Omental fat pad (tissue), 4 donors: ENCODE measurements around the gene MRRF. TPM values are rescaled to one million over a fixed set of nuclear protein-coding genes. Genes with fewer than 3 reads are reported as not detected.

Experiments used
- ATAC-seq: fragments of 150-250 bp; one replicate; pipeline ENCODE4 v1.9.1; 2016; ENCODE audit warnings: mild to moderate bottlenecking, moderate library complexity; ENCODE audit not compliant: low FRiP score
- DNase-seq: peaks from one replicate; pipeline ENCODE4 v3.0.0-alpha.2; 2019; ENCODE audit warnings: low spot score
- CTCF ChIP-seq, 3 donors: fragments of 450-650 bp; IDR thresholded peaks; one replicate each; pipeline ENCODE4 v1.5.1; 2016 to 2017; ENCODE audit warnings: antibody characterized with exemption in 3 of 3, mild to moderate bottlenecking in 3 of 3, moderate library complexity in 2 of 3
- total RNA-seq, 4 donors: library from RNA; depleted of rRNA; stranded (reverse); fragments of >200 nt; gene quantifications; one replicate each; pipeline ENCODE4 v1.1.0, GENCODE V29; 2016

Gene MRRF
- total RNA-seq, 4 donors from 2014 or later, result 31.2 to 44.6 (median 38.1) TPM

GRCh38 chr9:122248448-122248865 is 16.2 kb upstream of the MRRF start:
- ATAC-seq (no peak), DNase-seq (no peak)
- TF ChIP-seq CTCF (IDR thresholded peaks at IDR 0.05), result no peak

DNA sequence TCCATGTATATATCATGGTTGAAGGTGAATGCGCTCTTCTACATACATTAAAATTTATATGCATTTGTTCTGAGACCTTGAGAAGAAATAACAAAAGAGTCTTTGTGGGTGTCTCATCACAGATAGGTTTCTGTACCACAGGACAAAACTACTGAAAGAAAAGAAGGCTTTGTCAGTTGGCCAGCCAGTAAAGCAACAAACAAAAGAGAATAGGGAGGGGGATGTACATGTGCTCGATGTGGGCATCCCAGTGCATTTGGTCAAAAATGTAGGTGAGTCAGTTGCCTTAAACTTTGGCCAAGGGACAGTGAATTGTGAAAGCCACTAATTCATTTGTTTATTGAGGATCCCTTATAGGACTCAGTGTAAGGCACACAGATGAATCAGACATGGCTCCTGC is 13.3 kb upstream of the MRRF start:
- no peak for TF ChIP-seq CTCF (IDR thresholded peaks at IDR 0.05)
- no peak for ATAC-seq
- DNase-seq, result no peak

GRCh38 chr9:122252796-122253195 is 11.9 kb upstream of the MRRF start:
- TF ChIP-seq CTCF (IDR thresholded peaks at IDR 0.05), result no peak
- DNase-seq (no peak), ATAC-seq (no peak)

GRCh38 chr9:122254761-122255160 is 9.9 kb upstream of the MRRF start:
- ATAC-seq, result no peak
- no peak for DNase-seq
- TF ChIP-seq CTCF (IDR thresholded peaks at IDR 0.05), result no peak

GRCh38 chr9:122256206-122256605 is 8.5 kb upstream of the MRRF start:
- DNase-seq, result no peak
- no peak for TF ChIP-seq CTCF (IDR thresholded peaks at IDR 0.05)
- ATAC-seq, result no peak

DNA sequence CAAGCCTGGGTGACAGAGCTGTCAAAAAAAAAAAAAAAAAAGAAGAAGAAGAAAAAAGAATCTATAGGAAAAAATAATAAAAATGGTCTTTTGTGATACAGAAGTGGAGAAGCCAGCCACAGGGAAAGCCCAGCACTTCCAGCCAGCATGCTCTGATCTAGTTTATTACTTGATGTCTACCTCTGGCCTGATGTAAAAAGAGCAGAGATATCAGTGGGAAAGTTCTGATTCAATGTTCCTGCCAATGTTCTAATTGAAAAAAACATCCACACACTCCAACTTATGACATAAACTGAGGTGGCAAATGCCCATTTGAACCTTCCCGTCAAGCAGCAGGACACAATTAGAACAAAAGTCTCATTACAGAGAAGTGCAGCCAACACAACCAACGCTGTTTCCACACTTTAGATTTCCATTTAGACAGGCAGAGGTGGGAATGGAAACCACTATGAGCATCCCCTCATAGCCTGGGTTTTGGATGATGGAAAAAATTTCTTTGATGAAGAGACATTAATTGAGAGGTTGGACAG is 5.7 kb upstream of the MRRF start:
- TF ChIP-seq CTCF (IDR thresholded peaks at IDR 0.05), result no peak
- DNase-seq (no peak), ATAC-seq (no peak)

GRCh38 chr9:122261469-122261881 is 3.2 kb upstream of the MRRF start:
- DNase-seq, result peak; percentile 36
- TF ChIP-seq CTCF (IDR thresholded peaks at IDR 0.05), result no peak
- ATAC-seq, result no peak
